HG03280 (cell line): Measurements from ENCODE around the gene DDX56.
"Not testable (repeated sequence)": the region's sequence is repeated elsewhere in the genome, so short reads cannot be mapped to it uniquely, and the experiment has no call there.

ENCODE experiments used
- ATAC-seq: cut with Tn5 transposase; IDR thresholded peaks from one replicate; pipeline ENCODE4 v1.9.1; 2021; ENCODE audit warnings: mild to moderate bottlenecking, moderate library complexity; ENCODE audit not compliant: unreplicated experiment

DDX56 gene

GRCh38 chr7:44564606-44565005, 9.1 kb downstream of the DDX56 start:
- no peak for ATAC-seq

- no peak for ATAC-seq
Observed at GRCh38 chr7:44563171-44563679, 10.5 kb downstream of the DDX56 start.

- ATAC-seq, result not testable (repeated sequence)
Observed at GRCh38 chr7:44562622-44562962, 11.1 kb downstream of the DDX56 start.

GRCh38 chr7:44561962-44562621, 11.6 kb downstream of the DDX56 start:
- ATAC-seq, result no peak

GRCh38 chr7:44561481-44561880, 12.2 kb downstream of the DDX56 start:
- ATAC-seq, result no peak

GRCh38 chr7:44559485-44559884, 14.2 kb downstream of the DDX56 start:
- ATAC-seq, result no peak

GRCh38 chr7:44557485-44557884, 16.2 kb downstream of the DDX56 start:
- ATAC-seq, result no peak

GRCh38 chr7:44555350-44555749, 18.4 kb downstream of the DDX56 start:
- ATAC-seq, result no peak

- not testable (repeated sequence) for ATAC-seq
Observed at GRCh38 chr7:44552473-44553005, 21.2 kb downstream of the DDX56 start.

- ATAC-seq, result no peak
Observed at GRCh38 chr7:44549457-44549856, 24.3 kb downstream of the DDX56 start.

- ATAC-seq, result no peak
Observed at GRCh38 chr7:44548893-44549292, 24.8 kb downstream of the DDX56 start.

- no peak for ATAC-seq
Observed at GRCh38 chr7:44547536-44548231, 26.0 kb downstream of the DDX56 start.

- no peak for ATAC-seq
Observed at GRCh38 chr7:44541876-44542610, 31.7 kb downstream of the DDX56 start.

- no peak for ATAC-seq
Observed at GRCh38 chr7:44541028-44541869, 32.5 kb downstream of the DDX56 start, which contains the start of gene NPC1L1. Gene NPC1L1 (minus strand): TSS chr7:44541330. CDS start chr7:44541259, 71 bp downstream.

- ATAC-seq, result no peak
Observed at GRCh38 chr7:44540592-44541027, 33.1 kb downstream of the DDX56 start.

- no peak for ATAC-seq
Observed at GRCh38 chr7:44539669-44540506, 33.8 kb downstream of the DDX56 start.

GRCh38 chr7:44538798-44539668, 34.7 kb downstream of the DDX56 start:
- ATAC-seq, result no peak

GRCh38 chr7:44538093-44538797, 35.5 kb downstream of the DDX56 start:
- ATAC-seq, result no peak
